GM19463 (cell line): ENCODE data around the gene FAM221A.
"Not testable (repeated sequence)": the region's sequence is repeated elsewhere in the genome, so short reads cannot be mapped to it uniquely, and the experiment has no call there.

Experiments used
- ATAC-seq: cut with Tn5 transposase; IDR thresholded peaks from one replicate; pipeline ENCODE4 v1.9.1; 2021; ENCODE audit warnings: mild to moderate bottlenecking, moderate library complexity; ENCODE audit not compliant: unreplicated experiment

Gene FAM221A, protein sequence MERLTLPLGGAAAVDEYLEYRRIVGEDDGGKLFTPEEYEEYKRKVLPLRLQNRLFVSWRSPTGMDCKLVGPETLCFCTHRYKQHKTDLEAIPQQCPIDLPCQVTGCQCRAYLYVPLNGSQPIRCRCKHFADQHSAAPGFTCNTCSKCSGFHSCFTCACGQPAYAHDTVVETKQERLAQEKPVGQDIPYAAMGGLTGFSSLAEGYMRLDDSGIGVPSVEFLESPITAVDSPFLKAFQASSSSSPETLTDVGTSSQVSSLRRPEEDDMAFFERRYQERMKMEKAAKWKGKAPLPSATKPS

GRCh38 chr7:23679898-23680413, at the start of gene FAM221A:
TSS of gene FAM221A (plus strand) at chr7:23680199. CDS start at chr7:23680219, 20 bp downstream.
- ATAC-seq, result peak; percentile 99

GRCh38 chr7:23633417-23633816, 46.6 kb upstream of the FAM221A start:
- ATAC-seq, result no peak

DNA sequence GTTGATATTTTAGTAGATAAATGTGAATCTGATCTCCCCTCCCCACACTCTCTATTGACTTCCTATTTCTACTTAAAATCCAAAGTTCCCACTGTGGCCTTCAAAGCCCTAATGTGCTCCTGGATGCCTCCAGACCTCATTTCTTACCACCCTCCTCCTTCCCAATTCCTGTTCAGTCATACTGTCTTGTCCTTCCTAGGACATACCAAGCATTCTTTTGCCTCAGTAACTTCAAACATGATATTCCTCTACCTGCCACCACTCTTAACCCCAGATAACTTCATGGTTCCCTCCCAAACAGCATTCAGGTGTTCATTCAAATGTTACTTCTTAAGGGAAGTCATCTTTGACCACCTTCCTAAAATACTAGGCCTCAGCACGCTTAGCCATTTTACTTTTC, 34.2 kb upstream of the FAM221A start:
- ATAC-seq, result no peak

GRCh38 chr7:23653942-23654341, 26.1 kb upstream of the FAM221A start:
- no peak for ATAC-seq

DNA sequence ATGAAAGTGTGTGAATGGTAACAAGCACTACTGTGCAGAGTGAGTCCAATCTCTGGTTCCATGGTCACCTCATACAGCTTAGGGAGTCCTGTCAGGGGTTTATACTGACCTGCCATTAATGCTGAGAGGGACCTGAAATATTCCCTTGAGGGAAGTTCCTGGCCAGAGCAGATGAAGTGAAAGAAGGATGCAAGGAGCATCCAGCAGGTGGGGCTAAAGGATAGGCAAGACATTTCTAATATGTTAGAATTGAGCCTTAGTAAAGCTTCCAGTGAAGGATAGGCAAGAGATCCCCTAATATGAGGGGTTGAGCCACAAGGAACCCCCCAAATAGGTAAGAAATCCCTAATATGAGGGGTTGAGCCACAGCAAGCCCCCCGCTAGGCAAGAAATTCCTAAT, 25.5 kb upstream of the FAM221A start:
- ATAC-seq, result no peak

GRCh38 chr7:23655433-23655832, 24.6 kb upstream of the FAM221A start:
- ATAC-seq, result no peak

DNA sequence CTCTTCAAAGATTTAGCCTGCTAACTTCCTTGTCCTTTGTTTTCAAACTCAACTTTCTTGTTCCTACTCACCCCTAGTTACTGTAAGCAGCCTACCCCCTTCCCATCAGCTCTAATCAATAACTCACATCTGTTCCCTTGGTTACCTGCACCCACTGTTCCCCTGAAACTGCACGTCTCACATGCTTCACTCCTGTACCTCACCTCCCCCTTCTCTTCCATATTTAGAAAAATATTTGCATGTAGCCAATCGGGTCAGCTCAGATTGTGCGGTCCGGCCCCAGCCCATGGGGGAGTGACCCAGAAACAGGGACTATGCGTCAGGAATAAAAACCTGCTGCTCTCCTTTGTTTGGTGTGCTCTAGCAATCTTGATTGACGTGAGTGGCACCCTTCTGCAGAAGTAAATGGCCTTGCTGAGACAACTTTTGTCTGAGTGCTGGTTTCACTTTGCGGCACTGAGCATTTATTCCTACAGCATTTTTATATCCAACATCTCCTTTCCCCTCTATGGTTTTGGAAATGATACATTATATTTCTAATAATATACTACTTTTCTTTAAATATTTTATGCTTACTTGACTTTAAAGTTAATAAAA, 21.1 kb upstream of the FAM221A start:
- ATAC-seq, result no peak

- no peak for ATAC-seq
Observed at GRCh38 chr7:23661385-23661784, 18.6 kb upstream of the FAM221A start.

GRCh38 chr7:23662124-23662983, 17.6 kb upstream of the FAM221A start:
- no peak for ATAC-seq

DNA sequence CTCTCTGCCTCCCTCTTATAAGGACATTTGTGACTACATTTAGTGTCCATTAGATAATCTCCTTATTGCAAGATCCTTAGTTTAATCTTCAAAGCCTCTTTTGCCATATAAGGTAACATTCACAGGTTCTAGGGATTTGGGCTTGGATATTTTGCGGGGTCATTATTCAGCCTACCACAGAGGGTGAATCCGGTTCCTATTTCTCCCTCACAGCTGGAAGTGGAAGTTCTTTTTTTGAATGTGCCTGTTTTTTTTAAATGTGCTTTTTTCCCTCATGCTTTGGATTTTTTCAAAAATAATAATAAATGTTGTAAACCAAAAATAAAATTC, 17.1 kb upstream of the FAM221A start:
- no peak for ATAC-seq

DNA sequence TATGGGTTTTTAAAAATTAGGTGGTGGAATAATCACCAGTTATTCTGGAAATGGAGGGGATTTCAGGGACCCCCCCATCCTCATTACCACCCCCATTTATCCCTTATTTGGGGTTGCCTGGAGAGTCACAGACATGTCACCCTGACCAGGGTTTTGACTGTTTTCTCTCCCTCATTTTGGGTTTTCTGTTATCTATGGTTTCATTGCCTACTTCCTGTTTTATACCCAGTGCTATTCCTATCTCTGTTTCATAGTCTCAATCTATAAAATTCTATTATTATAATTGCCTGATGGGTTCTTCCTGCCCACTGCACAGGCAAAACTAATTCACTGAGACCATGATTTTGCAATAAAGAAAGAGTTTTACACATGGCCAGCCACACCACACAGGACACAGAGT, 15.9 kb upstream of the FAM221A start:
- no peak for ATAC-seq

DNA sequence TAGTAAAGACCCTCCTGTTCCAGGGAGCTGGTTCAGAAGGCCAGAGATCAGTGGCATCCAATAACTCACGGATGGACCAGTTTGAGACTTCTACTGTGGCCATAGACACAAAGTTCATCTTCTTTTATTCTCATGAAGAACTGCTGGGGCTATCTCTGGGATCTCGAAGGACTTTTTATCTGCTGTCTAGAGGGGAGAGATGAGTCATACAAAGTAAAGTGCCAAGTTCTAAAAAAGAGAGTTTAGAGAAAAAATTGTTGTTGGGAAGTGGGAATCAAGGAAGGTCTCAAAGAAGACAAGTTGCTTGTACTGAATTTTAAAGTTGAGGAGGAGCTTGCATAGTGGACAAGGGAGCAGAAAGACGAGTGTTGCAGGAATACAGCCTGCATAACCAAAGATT, 8.0 kb upstream of the FAM221A start:
- no peak for ATAC-seq

DNA sequence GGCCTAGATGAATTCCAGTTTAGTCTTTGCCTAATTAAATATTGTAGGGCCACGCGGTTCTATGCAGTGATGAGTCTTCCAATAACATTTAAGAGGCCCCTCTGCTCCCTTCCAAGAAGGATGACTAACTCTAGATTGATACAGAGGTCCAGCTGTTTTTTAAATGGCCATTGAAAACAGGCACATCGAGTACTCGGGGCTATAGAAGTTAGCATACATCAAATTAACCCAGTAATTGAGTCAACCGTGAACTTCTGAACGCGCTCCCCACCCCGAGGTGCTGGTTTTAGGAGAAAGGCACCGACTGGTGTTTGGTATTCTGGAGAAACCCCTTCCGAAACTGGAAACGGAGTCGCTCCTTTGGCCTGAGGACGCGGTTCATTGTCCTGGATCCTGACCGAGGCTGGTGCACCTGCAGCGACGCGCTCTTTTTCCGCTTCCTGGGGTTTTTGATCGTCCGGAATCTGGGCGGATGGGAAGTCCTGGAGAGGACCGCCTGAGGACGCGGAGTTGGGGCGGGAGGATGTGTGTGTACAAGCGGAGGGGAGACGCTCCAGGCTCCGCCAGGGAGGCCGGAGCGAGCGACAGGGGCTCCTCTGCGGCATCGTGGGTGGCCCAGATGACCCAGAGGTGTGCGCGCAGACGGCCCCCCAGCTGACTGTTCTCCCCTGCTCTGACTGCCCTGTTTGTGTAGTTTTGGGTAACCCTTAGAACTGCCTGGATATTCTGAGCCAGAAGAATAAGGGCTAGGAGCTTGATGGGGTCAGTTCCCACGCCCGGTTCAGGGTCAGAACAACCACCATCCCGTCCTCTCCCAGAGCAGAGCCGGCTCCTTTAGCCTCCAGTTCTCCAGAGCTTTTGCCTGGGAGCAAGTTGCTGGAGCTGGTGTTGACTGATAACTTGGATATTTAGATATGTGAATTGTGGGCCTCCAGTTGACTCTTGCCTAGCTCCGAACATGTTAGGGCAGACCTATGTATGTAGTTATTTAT, 711 bp downstream of the FAM221A start:
- ATAC-seq, result peak; percentile 22

GRCh38 chr7:23684041-23684440, 4.0 kb downstream of the FAM221A start:
- ATAC-seq, result not testable (repeated sequence)

DNA sequence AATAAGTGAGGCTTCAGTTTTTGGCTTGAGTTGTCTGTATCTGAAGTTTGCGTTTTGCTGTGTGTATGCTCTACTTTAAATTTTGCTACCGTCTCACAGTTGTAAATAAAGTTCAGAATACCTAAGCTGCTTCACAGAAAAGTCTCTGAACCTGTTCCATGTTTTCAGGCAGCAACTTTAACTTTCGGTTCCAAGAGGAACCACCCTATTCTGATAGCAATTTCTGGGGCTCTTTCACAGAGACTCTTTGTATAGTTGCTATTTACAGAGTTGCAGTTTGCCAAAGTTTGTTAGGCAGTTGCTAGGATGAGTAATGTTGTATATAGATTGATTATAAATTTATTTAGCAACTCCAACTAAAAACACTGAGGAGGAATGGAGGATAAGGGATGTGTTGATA, 5.7 kb downstream of the FAM221A start:
- ATAC-seq, result no peak

GRCh38 chr7:23687011-23687410, 7.0 kb downstream of the FAM221A start:
- no peak for ATAC-seq

- no peak for ATAC-seq
Observed at GRCh38 chr7:23689165-23689564, 9.2 kb downstream of the FAM221A start.

DNA sequence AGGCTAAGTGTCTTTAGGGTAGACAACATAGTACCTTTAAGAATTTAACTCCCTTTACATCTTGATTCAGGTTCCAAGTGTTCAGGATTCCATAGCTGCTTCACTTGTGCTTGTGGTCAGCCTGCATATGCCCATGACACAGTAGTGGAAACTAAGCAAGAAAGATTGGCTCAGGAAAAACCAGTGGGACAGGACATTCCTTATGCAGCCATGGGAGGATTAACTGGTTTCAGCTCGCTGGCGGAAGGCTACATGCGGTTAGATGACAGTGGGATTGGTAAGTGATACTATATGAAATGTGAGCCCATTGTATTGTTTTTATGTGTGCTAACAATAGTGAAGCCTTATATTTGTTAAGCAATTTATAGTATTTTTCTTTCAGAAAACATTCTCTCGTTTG, 11.3 kb downstream of the FAM221A start:
- ATAC-seq, result no peak

DNA sequence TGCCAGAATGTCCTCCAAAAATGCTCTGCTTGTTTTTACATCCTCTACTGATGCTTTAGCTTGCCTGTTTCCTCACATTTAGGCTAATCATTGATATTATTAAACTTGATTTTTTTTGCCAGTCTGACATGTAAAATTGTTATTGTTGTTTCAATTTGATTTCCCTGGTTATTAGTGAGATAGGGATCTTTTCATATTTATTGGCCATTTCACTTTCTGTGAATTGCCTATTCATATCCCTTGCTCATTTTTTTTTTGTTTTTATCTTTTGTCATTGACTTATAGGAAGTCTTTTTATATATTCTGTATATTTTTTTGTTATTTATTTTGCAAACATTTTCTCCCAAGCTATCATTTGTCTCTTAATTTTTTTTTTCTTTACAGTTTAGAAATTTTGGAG, 13.2 kb downstream of the FAM221A start:
- no peak for ATAC-seq

DNA sequence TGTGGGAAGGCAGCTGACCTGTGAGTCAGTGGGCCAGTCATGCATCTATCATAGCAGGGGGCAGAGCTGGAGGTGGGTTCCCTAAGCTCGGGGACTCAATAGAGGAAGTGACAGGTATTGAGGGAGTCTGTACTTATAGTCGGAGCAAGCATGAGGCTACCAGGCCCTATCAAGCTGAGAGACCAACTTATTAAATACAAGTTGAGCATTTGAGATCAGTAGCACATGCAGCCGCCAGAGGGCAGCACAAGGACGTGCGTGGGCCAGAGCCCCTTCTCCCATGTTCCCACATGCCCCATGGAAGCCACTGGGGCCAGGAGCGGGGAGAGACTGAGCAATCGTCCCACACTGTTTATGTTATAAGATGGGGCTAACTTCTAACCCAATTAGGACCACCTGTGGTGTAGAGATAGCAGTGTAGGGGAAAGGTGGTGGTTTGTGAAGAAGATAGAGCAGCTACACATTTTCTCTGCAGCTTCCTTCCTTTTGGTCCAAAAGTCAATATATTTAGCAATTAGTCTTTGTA, 17.0 kb downstream of the FAM221A start:
- ATAC-seq, result no peak
